Brain pericyte (primary cell): ENCODE data around the gene FKTN.
A peak's percentile ranks its signal among the peaks of the same experiment; 100 is the strongest.
"Not testable (repeated sequence)": the region's sequence is repeated elsewhere in the genome, so short reads cannot be mapped to it uniquely, and the experiment has no call there.

Source experiments
- DNase-seq: peaks from one replicate; pipeline ENCODE4 v3.0.0-alpha.2; 2012; ENCODE audit warnings: low read depth, low spot score

Gene FKTN

DNA sequence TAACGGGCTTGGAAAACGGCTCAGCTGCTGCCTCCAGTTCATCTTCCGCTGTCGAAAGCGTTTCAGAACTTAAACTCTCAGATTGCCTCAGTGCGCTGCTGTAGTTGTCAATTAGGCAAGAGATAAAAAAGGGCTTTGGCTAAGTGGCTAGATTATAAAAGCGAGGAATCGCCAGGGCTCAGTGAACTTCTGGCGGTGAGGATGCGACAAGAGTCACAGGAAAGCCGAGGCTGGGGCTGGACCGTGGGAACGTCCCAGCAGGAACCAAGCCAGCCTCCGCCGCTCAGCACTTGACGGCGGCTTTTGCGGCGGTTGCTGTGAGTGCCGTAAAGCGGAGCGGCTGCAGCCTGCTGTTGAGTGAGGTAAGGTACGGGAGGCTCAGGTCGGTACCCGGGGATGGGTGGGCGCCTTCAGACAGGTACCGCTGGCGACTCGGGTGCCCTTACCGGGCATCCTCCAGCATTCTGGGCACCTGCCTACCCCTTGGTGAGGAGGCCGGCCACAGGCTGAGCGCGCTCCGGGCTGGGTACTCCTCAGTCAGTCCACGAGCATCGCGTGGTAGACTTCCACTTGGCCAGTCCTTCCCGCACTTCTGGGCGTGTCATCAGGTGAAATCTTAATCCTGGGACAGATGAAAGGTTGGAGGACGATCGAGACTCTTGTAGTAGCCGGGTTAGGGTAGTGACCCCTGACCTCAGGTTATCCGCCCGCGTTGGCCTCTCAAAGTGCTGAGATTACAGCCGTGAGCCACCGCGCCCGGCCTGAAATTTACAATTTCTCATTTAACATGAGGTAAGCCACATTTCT, at the start of gene FKTN:
Gene FKTN (plus strand): TSS at position 328 of the 807 bp plus-strand sequence. CDS start 16,902 bp downstream, outside the sequence.
- peak; percentile 49 for DNase-seq

GRCh38 chr9:105508530-105508929, 49.4 kb upstream of the FKTN start:
- DNase-seq: no peak

DNA sequence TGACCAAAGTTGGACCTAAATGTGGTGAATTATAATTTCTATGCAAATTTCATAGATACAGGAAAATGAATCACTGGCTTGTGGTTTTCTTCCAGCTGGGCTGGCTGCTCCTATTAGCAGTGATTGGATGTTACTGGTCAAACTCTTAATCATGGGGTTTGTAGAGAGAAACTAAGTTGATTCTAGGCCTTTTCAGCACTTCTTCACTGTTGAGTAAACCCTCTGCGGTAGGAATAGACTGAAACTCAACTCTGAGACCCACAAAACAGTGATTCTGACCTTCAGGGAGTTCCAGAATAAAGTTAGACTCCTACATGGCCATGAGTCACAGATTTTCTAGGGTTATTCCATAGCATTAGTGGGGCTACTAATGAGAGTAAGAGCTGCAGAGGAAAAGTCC, 47.9 kb upstream of the FKTN start:
- DNase-seq: no peak

- DNase-seq: no peak
These were observed 46.5 kb upstream of the FKTN start for GRCh38 chr9:105511446-105511845.

DNA sequence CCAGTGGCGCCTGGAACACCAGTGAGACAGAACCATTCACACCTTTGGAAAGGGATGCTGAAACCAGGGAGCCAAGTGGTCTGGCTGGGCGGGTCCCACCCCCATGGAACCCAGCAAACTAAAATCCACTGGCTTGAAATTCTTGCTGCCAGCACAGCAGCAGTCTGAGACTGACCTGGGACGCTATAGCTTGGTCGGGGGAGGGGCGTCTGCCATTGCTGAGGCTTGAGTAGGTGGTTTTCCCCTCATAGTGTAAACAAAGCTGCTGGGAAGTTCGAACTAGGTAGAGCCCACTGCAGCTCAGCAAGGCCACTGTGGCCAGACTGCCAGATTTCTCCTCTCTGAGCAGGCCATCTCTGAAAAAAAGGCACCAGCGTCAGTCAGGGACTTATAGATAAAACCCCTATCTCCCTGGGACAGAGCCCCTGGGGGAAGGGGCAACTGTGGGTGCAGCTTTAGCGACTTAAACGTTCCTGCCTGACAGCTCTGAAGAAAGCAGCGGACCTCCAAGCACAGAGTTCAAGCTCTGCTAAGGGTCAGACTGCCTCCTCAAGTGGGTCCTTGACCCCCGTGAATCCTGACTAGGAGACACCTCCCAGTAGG, 42.0 kb upstream of the FKTN start:
- DNase-seq: no peak

DNA sequence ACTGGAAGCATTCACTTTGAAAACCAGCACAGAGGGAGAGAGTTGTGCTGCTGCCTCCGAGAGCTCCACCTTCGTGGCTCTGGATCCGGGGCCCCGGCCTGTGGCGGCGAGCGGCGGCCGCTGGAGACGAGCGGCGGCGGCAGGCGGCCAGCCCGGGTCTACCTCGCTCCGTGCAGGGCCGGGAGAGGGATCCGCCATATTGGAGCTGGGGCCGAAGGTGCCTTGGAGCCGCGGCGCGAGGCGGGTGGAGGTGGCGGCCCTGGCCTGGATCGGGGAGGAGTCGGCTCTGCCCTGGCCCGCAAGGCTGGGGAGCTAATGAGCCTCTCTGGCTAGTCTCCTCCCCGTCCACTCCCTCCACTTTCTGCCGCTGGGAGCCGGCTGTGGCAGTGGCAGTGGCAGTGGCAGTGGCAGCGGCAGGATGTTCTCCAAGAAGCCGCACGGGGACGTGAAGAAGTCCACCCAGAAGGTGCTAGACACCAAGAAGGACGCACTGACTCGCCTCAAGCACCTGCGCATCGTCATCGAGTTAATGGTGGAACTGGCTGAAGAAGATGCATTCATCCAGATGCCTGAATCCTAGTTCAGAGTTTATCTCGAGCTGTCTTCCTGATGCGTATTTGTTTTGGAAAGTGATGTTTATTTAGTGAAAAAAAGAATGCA, 38.1 kb upstream of the FKTN start:
- not testable (repeated sequence) for DNase-seq

- DNase-seq: not testable (repeated sequence)
These were observed 36.9 kb upstream of the FKTN start for GRCh38 chr9:105520992-105521391.

- not testable (repeated sequence) for DNase-seq
These were observed 35.1 kb upstream of the FKTN start for GRCh38 chr9:105522618-105523385.

GRCh38 chr9:105531530-105531929, 26.4 kb upstream of the FKTN start:
- DNase-seq: no peak

DNA sequence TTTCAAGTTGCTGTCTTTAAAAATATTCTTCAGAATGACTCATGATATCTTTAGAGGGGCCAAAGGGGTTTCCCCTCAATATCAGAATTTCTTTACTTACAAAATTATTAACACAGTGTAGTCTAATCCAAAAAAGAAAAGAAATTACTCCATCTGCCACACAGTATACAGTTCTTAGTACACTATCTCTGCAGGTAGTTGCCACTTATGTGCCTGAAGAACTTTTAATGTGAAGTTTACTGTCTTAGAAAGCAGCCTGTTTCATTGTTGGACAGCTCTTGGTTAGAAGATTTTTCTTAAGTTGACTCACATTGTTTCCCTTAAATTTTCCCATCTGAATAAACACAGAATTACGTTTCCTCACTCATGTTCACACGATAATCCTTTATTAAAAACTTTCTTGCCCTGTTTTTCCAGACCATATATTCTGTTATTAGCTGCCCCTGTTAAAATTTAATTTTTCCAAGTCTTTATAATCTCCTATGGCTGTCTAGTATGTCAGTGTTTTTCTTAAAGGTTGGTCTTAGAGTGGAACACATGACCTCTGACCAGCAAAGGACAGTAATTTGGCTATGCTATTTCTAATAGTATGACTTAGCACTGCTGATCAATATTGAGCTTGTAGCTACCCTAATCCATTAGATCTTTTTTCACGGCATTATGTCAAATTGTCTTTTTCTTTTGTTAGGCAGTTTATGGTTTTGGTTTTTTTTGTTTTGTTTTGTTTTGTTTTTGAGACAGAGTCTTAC, 21.8 kb upstream of the FKTN start:
- DNase-seq: peak; percentile 57

DNA sequence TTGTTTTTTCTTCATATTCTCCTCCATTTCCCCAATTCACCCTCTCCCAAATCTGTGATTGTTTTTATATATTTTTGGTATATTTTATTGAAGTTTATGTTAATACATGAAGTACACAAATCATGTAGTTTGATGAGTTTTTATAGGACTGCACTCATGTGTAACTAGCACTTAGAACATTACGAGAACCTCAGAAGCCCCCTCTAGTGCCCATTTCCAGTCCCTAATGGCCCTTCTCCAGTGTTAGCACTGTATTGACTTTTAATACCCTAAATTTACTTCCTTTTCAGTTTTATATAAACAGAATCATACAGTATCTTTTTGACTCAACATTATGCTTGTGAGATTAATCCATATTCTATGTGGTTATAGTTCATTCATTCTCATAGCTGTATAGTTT, 18.5 kb upstream of the FKTN start:
- DNase-seq: no peak

- DNase-seq: no peak
These were observed 16.1 kb upstream of the FKTN start for GRCh38 chr9:105541838-105542237.

DNA sequence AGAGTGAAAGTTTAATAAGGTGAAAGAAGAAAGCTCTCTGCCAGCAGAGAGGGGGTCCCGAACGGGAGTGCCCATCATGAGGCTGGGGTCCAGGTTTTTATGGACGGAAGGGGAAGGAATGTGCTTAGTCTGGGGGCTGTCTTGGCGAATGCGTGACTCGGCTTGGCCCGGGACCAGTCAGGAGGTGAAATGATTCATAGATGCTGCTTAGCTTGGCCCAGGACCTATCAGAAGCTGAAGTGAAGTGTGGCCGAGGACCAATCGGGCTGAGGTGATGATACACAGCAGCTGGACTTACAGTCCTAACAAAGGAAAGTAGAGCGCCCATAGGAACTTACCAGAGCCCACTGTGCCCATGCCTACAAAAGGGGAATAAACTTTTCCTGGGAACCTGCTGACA, 3.9 kb upstream of the FKTN start:
- DNase-seq: no peak

DNA sequence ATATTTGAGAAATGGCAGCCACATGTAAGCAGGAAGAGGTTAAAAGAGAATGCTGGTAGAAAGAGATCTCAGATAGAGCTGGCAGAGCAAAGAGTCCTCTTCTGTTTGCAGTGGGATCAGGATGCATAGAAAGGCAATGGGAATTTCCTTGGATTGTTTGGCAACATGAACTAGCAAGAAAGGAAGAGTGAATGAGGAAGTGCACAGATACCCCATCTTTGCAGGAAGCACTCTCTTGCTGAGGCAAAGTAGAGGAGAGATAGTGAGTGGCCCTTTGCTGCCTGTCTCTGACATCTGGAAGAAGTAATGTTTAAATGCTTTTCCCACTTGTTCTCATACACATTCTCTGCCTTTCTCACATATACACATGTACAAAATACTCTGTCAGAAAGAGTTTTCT, 14.5 kb downstream of the FKTN start:
- no peak for DNase-seq

DNA sequence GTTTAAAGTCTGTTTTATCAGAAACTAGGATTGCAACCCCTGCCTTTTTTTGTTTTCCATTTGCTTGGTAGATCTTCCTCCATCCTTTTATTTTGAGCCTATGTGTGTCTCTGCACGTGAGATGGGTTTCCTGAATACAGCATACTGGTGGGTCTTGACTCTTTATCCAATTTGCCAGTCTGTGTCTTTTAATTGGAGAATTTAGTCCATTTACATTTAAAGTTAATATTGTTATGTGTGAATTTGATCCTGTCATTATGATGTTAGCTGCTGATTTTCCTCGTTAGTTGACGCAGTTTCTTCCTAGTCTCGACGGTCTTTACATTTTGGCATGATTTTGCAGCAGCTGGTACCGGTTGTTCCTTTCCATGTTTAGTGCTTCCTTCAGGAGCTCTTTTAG, 22.0 kb downstream of the FKTN start:
- not testable (repeated sequence) for DNase-seq

GRCh38 chr9:105581550-105581949, 23.6 kb downstream of the FKTN start:
- DNase-seq: not testable (repeated sequence)

GRCh38 chr9:105593145-105593544, 35.2 kb downstream of the FKTN start:
- DNase-seq: no peak

DNA sequence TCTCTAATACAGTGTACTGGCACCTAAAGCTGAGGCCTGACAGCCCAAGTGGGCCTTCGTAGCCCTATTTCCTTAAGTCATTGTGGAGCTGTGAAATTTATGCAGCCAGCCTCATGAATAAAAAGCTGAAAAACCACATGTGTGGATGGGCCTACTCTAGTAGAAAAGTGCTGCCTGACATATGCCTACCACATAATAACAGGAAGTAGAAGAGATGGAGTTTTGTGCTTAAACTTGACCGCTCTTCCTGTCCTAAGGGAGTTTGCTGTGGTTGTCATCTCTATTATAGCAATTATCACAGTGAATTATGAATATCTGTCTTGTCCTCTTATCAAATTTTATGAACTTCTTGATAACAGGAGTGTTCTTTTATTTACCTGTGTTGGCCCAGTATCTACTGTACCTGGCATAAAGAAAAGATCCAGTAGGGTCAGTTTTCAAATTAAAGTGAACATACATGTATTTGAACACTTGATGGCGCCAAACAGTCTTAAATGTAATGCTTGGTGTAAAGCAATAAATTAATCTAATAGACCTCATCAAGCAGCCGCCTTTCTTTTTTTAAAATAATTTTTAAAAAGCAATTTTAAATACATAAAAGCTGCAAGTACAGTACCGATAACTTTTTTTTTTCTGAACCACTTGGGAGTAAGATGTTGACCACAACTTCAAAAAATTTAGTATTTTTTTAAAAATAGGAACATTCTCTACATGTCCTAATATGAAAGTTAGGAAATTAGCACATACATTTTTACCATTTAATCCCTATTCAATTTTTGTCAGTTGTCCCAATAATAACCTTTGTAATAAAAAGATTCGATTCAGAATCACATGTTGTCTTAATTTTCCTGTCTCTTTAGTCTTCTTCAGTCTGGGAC, 51.0 kb downstream of the FKTN start:
- DNase-seq: no peak

DNA sequence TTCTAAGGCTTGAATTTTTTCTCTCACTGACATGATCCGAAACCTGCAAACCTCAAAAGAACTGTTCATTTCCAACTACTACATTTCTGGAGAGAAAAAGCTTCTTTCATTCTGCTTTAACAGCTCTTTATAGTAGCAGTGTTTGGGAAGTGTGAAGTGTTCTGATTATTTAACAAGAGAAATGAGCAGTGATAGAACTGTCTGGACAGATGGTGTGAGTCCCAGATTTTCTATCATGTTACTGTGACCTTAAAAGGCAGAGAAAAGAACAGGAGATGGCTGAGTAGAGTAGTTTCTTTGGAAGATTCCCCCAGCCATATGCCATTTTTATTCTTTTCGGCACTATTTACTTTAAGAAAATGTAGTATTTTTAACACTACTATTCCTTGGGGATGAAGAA, 63.1 kb downstream of the FKTN start:
- no peak for DNase-seq

GRCh38 chr9:105625088-105625487, 67.2 kb downstream of the FKTN start:
- no peak for DNase-seq
